AG10803 (cell line): ENCODE data around the gene THOP1.

Experiments
- DNase-seq: peaks from one replicate; pipeline ENCODE4 v3.0.0; 2010; ENCODE audit warnings: low read depth
- H3K4me3 ChIP-seq: 2 replicates; pipeline ENCODE4 v1.5.1; 2011; ENCODE audit warnings: mild to moderate bottlenecking, low read length, control low read depth
- CTCF ChIP-seq: conservative IDR thresholded peaks from 2 replicates; pipeline ENCODE4 v1.5.1; 2011; ENCODE audit warnings: mild to moderate bottlenecking, low read length, control low read depth, inconsistent platforms

Gene THOP1

GRCh38 chr19:2853015-2853606 lies 67.8 kb downstream of the THOP1 start:
- TF ChIP-seq CTCF, result no peak
- no peak for DNase-seq
- H3K4me3 ChIP-seq, result no peak overlapping the region

GRCh38 chr19:2854849-2855248 lies 69.5 kb downstream of the THOP1 start:
- no peak for DNase-seq
- H3K4me3 ChIP-seq, result no peak overlapping the region
- TF ChIP-seq CTCF, result no peak

- no peak for TF ChIP-seq CTCF
- DNase-seq, result no peak
- no peak overlapping the region for H3K4me3 ChIP-seq
Measured at GRCh38 chr19:2856457-2857050, 71.3 kb downstream of the THOP1 start.

GRCh38 chr19:2858864-2859263 lies 73.6 kb downstream of the THOP1 start:
- H3K4me3 ChIP-seq, result no peak overlapping the region
- DNase-seq, result no peak
- no peak for TF ChIP-seq CTCF

- no peak for DNase-seq
- no peak overlapping the region for H3K4me3 ChIP-seq
- no peak for TF ChIP-seq CTCF
Measured at GRCh38 chr19:2863816-2864215, 78.5 kb downstream of the THOP1 start.
